ENCODE results near the gene ACOXL. TPM values are rescaled to one million over a fixed set of nuclear protein-coding genes. Genes with fewer than 3 reads are reported as not detected.

The ACOXL gene
- total RNA-seq, 6 experiments from 2014 or later = not detected

GRCh38 chr2:110843959-110844510 lies 111.7 kb downstream of the ACOXL start:
- H3K36me3 ChIP-seq = no peaks in the 10 kb centered on the region
- no peaks in the 10 kb centered on the region for H3K9me3 ChIP-seq
- ATAC-seq (no peak), DNase-seq (no peak)
- 60% methylated on average over 7 of the region's 8 CpGs for WGBS (ENCODE audit: insufficient coverage, low coverage, low lambda C conversion rate, missing lambda C conversion rate)
- no peaks in the 10 kb centered on the region for H3K4me1 ChIP-seq
- intact Hi-C loops (cut with DNase I) = no loop called here
- H3K4me3 ChIP-seq = no peak overlapping the region
- H3K27ac ChIP-seq = no peak overlapping the region
- no peaks in the 10 kb centered on the region for H3K27me3 ChIP-seq
- TF ChIP-seq POLR2A (IDR thresholded peaks at IDR 0.05) (no peak), CTCF (IDR thresholded peaks at IDR 0.05) (no peak)

- Histone ChIP-seq H3K36me3 (no peaks in the 10 kb centered on the region), H3K27ac (no peak overlapping the region), H3K4me1 (no peaks in the 10 kb centered on the region), H3K27me3 (no peaks in the 10 kb centered on the region), H3K9me3 (no peaks in the 10 kb centered on the region), H3K4me3 (no peak overlapping the region)
- TF ChIP-seq CTCF (IDR thresholded peaks at IDR 0.05) (no peak), POLR2A (IDR thresholded peaks at IDR 0.05) (no peak)
- ATAC-seq (no peak), DNase-seq (no peak)
- intact Hi-C loops (cut with DNase I) = no loop called here
- WGBS (ENCODE audit: insufficient coverage, low coverage, low lambda C conversion rate, missing lambda C conversion rate) = 78% methylated on average over 7 of the region's 9 CpGs
Observed at GRCh38 chr2:110847651-110848050, 115.3 kb downstream of the ACOXL start.

GRCh38 chr2:110848071-110848470 lies 115.7 kb downstream of the ACOXL start:
- H3K4me1 ChIP-seq = no peaks in the 10 kb centered on the region
- 86% methylated on average over 2 of the region's 2 CpGs for WGBS (ENCODE audit: insufficient coverage, low coverage, low lambda C conversion rate, missing lambda C conversion rate)
- H3K4me3 ChIP-seq = no peak overlapping the region
- no peaks in the 10 kb centered on the region for H3K27me3 ChIP-seq
- intact Hi-C loops (cut with DNase I) = no loop called here
- no peak overlapping the region for H3K27ac ChIP-seq
- no peak for DNase-seq
- TF ChIP-seq POLR2A (IDR thresholded peaks at IDR 0.05) (no peak), CTCF (IDR thresholded peaks at IDR 0.05) (no peak)
- H3K36me3 ChIP-seq = no peaks in the 10 kb centered on the region
- no peaks in the 10 kb centered on the region for H3K9me3 ChIP-seq
- no peak for ATAC-seq

- Histone ChIP-seq H3K36me3 (no peaks in the 10 kb centered on the region), H3K9me3 (no peaks in the 10 kb centered on the region), H3K4me3 (no peak overlapping the region), H3K27ac (no peak overlapping the region), H3K4me1 (no peaks in the 10 kb centered on the region), H3K27me3 (no peaks in the 10 kb centered on the region)
- intact Hi-C loops (cut with DNase I) = no loop called here
- TF ChIP-seq CTCF (IDR thresholded peaks at IDR 0.05) = no peak
- no peak for TF ChIP-seq POLR2A (IDR thresholded peaks at IDR 0.05)
- DNase-seq = no peak
- no peak for ATAC-seq
- 63% methylated on average over 9 of the region's 13 CpGs for whole genome bisulfite sequencing (ENCODE audit: insufficient coverage, low coverage, low lambda C conversion rate, missing lambda C conversion rate)
Observed at GRCh38 chr2:110848519-110849030, 116.2 kb downstream of the ACOXL start.

All from right lobe of liver (tissue), 6 donors.